Posterior vena cava (tissue), 2 donors: ENCODE results near the gene CDH24. TPM values are rescaled to one million over a fixed set of nuclear protein-coding genes. Genes with fewer than 3 reads are reported as not detected.
A peak's percentile ranks its signal among the peaks of the same experiment; 100 is the strongest.

ENCODE experiments used
- DNase-seq: peaks from one replicate; pipeline ENCODE4 v3.0.0-alpha.2; 2020; ENCODE audit warnings: low spot score
- intact Hi-C, 2 donors: fragments of 100-400 bp; cut with DNase I; formaldehyde crosslinking; loops; one replicate each; pipeline versions ENCODE4 v1.14.1 to v1.14.2; 2022 to 2023
- total RNA-seq, 2 donors: library from RNA; stranded (reverse); fragmentation: NEBNext Ultra II Directional; extraction: Animal tissue kit (Norgen Biotek cat#: 25700); gene quantifications; one replicate each; pipeline ENCODE4 v1.2.1, GENCODE V29; 2021
- donor health status: DM: yes; HTN: yes; CAD: no.
- donor health status: DM: yes; HTN: yes; CAD: no.

CDH24 gene
- total RNA-seq, 2 donors from 2014 or later, result 1.8 to 2.9 TPM

DNA sequence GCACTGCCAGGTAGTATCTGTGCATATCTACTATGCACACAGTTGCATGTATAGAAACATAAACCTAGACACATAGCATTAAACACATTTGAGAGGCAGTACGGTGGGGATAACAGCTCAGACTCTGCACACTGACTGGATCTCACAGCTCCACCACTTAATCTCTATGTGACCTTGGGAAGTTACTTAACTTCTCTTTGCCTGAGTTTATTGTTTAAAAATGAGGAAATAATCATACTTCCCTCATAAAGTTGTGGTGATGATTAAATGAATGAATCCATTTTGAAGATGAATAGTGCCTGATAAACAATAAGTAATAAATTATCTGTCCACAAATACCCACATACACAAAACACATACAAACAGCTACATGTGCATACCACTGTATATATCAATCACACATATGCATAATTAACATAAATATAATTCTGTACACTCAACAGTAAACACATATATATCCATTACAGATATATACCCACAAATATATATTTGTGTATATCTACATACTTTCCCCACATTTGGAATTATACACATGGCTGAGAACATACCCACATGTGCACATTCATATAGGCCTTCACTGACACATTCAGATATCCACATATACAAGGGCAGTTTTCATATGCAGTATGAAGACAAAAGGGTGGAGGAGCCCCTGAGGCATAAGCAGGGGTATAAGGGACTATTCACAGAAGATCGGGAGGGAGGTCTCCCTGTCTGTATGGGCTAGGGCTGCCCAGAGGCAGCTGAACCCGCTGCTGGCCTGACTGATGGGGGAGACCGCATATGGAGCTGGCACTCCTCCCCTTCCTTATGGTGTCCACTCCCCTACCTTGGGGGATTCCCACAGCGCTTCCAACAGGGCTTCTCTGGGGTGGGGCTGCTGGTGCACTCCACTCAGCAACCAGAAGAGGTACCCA is 5.9 kb downstream of the CDH24 start:
- intact Hi-C loops, result loop anchor here in 1 of 2 donors (5.0 kb wide), 1 partner anchor 999 kb away; no protein-coding TSS in a partner anchor
- DNase-seq, result no peak

DNA sequence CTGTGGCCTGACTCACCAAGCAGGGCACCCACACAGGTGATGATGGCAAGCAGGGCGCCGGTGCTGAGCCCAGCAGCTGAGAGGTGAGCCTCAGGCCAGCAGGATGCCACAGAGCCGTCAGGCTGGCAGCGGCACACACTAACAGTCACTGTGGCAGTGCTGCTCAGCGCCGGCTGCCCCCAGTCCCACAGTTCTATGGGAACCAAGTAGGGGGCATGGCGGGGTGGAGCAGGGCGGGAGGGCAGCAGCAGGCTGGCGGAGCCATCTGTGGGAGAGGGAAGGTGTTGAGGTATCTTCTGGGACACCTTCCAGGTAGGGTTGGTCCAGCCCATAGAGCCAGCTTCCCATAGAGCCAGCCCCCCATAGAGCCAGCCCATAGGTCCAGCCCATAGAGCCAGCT is 8.3 kb downstream of the CDH24 start:
- DNase-seq, result no peak
- intact Hi-C loops, result no loop called here

DNA sequence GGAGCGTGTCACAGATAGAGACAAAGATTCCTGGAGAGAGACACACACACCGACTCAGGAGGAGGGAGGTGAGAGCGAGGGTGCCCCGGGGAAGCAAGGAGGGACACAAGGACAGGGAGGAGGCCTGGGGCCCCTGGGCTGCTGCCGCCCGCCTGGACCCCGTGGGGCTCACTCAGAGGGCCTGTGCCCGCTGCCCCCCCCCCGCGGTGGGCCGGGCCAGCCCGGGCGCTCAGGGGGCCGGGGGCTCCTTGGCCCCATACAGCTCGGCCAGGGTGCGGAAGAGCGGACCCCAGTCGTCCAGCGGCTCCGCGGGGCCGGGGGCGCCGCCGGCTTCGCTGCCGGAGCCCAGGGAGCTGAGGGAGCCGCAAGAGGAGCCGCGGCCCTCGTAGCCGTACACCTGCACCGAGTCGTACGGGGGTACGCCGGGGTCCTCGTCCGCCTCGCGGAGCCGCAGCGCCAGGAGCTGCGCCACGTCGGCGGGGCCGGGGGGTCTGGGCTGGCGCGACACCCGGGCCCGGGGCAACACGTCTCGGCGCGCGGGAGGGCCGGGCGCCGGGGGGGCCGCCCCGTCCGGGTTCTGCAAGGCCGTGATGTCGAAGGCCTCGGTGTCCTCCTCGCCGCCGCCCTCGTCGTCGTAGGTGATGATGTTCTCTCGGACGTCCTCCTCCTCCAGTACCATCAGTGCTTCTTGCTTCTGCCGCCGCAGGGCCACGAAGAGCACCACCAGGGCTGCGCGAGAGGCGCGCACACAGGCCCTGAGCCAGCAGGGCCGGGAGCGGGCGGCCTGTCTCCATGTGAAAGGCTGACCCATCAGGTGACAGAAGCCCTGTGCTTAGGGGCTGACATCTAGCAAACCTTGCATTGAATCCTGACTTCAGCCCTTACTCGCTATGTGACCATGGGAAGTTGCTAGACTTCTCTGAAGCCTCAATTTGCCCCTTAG is 9.3 kb downstream of the CDH24 start:
- intact Hi-C loops, result no loop called here
- DNase-seq, result no peak

DNA sequence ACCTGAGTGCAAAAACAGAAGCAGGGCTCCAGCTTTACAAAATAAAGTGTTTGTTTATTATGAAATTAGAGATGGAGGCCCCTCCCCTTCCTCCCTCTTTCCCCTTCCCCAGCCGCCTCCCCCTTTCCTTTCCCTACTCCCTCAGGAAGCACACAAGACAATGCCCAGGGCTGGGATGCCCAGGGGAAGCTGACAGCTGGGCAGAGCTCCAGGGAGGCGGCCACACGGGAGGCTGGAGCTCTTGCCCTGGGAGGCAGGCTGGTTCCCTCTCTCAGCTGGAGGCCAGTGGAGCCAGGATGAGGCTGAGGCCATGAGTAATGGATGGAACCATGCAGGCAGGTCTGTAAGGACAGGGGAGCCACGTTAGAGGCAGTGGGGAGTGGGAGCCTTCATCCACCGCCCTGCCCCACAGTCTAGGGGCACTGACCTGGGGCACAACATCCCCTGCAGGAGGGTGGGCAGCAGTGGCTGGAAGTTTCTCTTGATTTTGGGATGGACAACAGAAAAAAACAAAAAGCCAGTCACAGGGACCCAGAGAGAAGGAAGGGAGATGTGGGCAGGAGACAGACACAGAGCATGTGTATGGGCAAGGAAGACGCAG is 10.2 kb downstream of the CDH24 start:
- intact Hi-C loops, result no loop called here
- no peak for DNase-seq

DNA sequence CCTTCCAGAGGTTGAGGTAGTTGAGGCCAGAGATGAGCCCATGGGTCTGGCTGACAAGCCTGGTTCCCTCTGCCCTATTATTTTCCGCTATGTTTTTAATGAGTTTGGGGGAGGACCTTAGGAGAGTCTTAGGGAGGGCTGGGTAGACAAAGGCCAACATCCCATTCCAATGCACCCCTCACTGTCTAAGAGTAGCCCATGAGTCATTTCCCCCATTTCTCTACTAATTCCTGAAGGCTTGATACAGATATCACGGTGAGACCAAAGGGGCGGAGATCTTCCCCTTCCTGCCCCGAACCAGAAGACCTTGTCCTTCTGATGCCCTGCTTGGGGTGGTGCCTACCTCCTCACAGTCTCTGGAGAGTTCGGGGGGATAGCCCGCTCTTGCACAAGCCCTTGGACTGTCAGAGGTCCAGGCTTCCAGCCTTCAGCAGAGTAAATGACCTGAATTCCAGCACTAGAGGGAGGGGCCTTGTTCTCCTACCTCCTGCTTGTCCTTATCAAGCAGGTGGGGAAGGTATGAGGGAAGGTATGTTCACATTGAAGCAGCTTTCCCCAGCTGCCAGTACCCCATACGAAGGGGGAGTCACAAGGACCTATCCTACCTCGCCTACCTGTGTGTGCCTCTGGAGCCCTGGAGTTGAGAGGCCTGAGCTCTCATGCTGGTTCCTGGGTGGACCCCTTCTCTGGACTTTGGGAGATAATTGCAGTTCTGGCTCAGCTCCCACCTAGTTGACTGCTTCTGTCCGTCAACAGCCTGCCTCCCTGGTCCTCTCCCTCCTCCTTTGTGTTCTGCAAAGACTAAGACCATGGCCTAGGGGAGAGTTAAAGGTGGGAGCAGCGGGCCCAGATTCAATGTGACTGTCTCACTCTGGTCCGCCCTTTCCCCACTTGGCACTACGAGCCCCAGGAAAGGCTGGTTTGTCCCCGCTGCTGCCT is 11.6 kb downstream of the CDH24 start:
- intact Hi-C loops, result no loop called here
- no peak for DNase-seq

DNA sequence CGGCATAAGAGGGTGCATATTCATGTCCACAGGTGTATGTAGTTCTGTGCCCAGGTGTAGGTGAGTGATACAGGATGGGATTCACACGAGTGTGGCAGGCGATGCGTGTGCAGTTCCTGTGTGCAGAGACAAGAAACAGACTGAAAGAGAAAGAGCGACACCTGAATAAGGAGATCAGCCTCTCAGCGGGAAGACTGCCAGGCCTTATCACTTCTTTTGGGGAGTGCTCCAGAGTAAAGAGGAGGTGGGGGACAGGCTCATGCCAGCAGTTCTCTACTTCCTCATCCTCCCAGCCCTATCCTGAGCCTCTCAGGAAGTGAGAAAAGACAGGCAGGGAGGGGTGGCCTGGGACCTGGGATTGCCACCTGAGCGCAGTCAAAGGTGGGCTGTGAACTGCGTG is 12.5 kb downstream of the CDH24 start:
- no peak for DNase-seq
- intact Hi-C loops, result no loop called here

DNA sequence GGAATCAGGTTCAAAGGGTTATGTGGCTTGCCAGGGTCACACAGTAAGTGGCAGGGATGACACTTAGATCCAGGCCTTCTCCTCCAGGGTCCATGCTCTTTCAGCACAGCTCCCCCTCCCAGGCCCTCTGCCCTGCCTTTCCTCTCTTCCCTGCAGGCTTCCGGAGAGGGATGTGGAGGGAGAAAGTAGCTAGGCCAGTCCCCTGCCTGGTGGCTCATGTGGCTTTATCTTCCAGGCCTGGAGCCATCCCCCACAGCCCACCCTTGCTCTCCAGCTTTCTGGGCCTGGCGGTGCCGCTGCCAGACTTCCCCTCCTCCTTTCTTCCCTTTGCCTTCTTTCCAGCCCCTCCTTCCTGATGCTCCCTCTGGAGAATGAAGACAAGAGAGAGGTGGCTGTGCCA is 13.6 kb downstream of the CDH24 start:
- intact Hi-C loops, result no loop called here
- no peak for DNase-seq

DNA sequence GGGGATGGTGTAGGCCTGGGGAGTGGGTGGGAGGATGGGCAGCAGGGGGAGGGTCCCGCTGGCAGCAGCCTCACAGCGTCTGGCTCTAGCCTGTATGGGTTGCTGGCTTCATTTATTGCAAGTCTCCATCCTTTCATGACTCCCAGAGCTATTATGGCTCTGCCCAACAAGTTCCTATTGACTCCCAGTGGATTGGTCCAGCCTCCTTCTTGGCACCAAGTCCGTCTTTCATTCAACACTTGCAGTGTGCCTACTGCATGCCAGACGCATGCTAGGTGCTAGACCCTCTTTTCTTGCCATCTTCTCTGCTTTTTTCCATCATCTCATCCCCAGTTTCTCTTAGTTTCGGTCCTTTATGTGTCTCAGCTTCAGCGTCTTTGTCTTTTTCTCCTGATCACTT is 14.2 kb downstream of the CDH24 start:
- intact Hi-C loops, result no loop called here
- no peak for DNase-seq

DNA sequence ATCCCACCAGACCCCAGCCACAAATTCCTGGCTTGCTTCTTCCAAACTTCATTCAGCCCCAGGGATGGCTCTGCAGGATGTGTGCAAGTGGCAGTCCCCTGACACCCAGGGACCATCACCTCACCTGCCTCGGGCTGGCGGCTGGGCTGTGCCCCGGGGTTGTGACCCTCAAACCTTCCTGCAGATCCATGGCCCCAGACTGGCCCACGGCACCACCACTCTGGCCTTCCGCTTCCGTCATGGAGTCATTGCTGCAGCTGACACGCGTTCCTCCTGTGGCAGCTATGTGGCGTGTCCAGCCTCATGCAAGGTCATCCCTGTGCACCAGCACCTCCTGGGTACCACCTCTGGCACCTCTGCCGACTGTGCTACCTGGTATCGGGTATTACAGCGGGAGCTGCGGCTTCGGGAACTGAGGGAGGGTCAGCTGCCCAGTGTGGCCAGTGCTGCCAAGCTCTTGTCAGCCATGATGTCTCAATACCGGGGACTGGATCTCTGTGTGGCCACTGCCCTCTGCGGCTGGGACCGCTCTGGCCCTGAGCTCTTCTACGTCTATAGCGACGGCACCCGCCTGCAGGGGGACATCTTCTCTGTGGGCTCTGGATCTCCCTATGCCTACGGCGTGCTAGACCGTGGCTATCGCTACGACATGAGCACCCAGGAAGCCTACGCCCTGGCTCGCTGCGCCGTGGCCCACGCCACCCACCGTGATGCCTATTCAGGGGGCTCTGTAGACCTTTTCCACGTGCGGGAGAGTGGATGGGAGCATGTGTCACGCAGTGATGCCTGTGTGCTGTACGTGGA is 15.0 kb downstream of the CDH24 start, which contains the start of gene PSMB11:
Gene PSMB11 (plus strand): TSS at position 51 of the 804 bp plus-strand sequence. CDS start 14 bp downstream, at position 65.
- intact Hi-C loops, result no loop called here
- DNase-seq, result no peak

DNA sequence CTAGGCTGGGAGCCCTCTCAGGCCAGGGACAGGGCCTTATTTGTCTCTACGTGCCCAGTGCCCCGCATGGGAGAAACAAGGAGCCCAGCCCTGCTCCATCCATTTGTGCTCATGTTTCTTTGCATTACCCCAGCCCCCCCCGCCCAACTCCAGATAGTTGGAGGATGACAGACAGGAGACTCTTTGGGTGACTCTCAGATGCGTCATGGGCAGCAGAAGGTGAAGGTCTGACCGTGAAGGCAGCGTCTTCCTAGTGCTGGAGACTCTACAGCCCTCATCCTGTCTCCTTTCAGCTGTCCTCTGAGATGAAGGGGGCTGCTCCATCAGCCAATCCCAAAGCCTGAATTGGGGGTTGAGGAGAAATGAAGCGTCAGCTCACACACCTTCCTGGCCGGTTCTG is 15.6 kb downstream of the CDH24 start:
- intact Hi-C loops, result loop anchor here in 1 of 2 donors (1.0 kb wide), 1 partner anchor 29 kb away; no protein-coding TSS in a partner anchor
- no peak for DNase-seq

DNA sequence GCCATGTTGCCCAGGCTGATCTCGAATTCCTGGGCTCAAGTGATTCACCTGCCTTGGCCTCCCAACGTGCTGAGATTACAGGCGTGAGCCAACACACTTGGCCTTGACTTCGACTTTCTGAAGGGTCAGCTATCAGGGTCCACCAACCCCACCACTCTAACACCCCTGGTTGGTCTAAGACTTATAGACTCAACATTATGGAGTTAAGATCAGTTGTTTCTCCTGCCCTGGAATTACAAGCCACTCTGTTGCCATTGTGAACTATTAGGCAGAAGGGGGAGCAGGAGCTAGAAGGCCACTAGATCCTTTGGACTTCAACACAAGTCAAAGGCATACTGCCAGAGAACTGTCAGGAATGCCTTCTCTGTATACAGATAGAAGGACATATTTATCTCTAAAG is 17.2 kb downstream of the CDH24 start:
- DNase-seq, result no peak
- intact Hi-C loops, result no loop called here

DNA sequence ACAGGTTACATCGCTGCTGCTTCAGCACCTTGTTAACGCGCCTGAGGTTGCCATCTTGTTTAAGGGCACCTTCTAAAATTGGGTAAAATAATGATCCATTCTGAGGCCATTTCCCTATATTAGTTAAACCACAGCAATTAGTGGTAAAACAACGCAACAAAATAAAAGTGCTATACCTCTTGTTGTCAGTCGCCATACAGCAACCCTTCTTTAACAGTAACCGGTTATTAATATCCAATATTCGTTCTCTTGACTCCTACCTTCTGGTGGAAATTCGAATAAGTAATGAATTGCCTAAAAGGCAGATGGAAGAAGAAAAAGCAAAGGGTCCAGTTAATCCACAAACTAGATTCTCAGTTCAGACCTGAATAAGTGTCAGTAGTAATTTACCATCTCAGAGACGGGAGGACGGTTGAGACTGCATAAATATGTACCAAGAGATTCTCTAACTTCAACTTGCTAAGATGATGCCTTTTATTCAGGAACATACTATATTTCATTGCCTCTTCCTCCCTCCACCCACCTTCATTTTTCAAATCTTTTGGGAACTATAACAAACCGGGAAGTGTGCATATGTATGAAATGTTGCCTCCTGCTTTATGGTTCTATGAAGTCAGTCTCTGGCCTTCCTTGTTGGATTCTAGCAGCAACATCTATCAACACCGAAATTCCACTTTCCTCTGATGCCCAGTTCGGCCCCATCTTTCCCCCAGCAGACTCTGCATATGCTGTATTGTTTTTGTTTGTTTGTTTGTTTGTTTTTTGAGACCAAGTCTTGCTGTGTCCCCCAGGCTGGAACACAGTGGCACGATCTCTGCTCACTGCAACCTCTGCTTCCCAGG is 21.8 kb downstream of the CDH24 start:
- intact Hi-C loops, result no loop called here
- no peak for DNase-seq

DNA sequence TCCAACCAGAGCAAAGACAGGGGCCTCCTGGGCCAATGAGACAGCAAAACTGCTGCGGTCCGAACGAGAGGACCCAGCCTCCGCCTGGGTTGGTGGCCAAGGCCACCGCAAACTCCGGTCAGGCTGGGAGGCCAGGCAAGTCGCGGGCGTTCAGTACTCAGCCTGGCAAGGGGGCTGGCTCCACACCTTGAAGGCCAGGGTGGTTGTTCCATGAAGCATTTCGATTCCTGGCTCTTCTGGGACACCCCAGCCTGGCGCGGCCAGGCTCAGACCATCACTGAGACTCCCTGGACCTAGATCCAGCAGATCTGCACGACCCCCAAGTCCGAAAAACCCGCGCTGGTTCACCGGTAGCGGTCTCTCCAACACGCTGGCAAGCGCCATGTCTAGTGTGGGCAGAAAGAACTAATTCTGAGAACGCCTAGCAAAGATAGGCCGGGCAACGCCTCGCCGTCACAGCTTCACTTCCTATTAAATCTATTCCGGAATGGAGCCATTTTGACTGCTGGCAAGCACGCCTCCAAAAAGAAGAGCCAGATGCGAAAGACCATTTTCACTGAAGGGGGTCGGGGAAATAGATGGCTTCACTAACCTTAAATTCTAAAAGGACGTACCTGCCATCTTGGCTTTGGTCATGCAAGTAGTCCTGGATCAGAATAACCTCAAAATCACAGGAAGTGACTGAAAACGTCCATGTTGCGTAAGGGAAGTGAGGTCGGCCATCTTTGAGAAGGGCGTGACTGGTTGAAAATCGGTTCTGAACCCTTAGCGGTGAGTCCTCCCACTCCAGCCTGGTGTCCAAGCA is 22.6 kb downstream of the CDH24 start, which contains the start of gene PSMB5:
Gene PSMB5 (minus strand): TSS at position 403 of the 805 bp plus-strand sequence. CDS start 19 bp downstream, at position 384.
- intact Hi-C loops, result no loop called here
- peak; percentile 96 for DNase-seq

DNA sequence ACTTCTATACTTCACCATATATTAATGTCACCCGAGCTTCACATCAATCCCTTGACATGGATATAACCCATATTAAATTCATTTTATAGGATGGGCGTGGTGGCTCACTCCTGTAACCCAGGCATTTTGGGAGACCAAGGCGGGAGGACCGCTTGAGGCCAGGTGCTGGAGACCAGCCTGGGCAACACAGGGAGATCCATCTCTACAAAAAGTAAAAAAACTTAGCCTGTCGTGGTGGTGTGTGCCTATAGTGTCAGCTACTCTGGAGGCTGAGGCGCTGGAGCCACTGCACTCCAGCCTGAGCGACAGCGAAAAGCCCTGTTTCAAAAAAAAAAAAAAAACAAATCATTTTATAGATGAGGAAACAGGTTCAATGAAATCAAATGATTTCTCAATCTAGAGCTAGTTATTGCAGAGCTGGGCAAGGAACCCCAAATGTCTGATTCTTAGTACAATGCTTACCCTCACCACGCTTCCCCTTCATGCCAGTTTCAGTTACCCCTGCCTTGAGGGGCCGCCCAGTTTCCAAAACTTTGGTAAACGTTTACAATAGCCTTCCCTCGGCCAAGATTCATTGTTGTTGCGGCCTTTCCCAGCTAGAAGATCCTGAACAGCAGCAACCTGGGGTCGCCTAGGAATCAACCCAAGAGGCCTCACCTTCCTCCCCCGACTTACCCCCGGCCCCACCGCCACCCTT is 23.4 kb downstream of the CDH24 start:
- intact Hi-C loops, result no loop called here
- DNase-seq, result no peak

DNA sequence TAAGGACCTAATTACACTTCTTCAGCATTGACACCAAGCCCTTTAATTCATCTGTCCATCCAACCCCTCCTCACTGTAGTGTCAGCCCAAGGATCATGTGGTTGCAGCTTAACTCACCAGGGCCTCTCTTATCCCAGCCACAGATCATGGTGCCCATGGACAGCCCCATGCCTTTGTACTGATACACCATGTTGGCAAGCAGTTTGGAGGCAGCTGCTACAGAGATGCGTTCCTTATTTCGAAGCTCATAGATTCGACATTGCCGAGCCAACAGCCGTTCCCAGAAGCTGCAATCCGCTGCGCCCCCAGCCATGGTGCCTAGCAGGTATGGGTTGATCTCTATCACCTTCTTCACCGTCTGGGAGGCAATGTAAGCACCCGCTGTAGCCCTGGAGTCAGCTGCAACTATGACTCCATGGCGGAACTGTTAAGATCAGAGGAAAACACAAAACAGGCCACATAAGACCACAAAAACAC is 24.0 kb downstream of the CDH24 start:
- intact Hi-C loops, result no loop called here
- no peak for DNase-seq
